Astrocyte of the cerebellum (primary cell): ENCODE measurements around the gene NRL.

Experiments used
- DNase-seq: peaks from one replicate; pipeline ENCODE4 v3.0.0-alpha.2; 2011; ENCODE audit warnings: low read depth
- H3K4me3 ChIP-seq: 2 replicates; pipeline ENCODE4 v1.5.1; 2011; ENCODE audit warnings: mild to moderate bottlenecking, low read depth, low read length, moderate library complexity
- in situ Hi-C: cut with HindIII; loops from 2 replicates; pipeline ENCODE4 v1.10.0; 2017; ENCODE audit warnings: low sequenced_read_pairs
- TF ChIP-seq, protein P1 (sequence below): IDR thresholded peaks from 2 replicates; pipeline ENCODE4 v1.5.1; 2012; ENCODE audit warnings: low read length, low read depth, moderate library complexity, mild to moderate bottlenecking; ENCODE audit errors: missing control alignments

Gene NRL

DNA sequence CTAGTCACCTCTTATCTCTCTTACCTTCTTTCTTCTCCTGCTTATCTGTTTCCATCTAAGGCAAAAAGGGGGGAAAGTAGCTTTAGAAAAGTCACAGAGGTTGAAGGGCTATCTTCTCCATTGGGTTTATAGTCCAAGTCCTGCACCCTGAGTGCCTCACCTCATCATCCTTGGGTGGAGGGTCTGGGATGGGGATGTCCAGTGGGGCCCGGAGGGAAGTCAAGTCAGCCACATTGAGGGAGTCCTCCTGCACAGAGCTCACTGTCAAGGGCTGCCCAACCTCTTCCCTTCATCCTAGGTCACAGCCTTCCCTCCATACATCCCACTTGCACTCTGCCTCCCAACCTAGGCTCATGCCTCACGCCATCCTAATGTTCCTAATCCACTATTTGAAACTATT is 30.5 kb upstream of the NRL start:
- peak overlapping the region; percentile 87 for H3K4me3 ChIP-seq
- in situ Hi-C loops = no loop called here
- TF ChIP-seq, protein P1, sequence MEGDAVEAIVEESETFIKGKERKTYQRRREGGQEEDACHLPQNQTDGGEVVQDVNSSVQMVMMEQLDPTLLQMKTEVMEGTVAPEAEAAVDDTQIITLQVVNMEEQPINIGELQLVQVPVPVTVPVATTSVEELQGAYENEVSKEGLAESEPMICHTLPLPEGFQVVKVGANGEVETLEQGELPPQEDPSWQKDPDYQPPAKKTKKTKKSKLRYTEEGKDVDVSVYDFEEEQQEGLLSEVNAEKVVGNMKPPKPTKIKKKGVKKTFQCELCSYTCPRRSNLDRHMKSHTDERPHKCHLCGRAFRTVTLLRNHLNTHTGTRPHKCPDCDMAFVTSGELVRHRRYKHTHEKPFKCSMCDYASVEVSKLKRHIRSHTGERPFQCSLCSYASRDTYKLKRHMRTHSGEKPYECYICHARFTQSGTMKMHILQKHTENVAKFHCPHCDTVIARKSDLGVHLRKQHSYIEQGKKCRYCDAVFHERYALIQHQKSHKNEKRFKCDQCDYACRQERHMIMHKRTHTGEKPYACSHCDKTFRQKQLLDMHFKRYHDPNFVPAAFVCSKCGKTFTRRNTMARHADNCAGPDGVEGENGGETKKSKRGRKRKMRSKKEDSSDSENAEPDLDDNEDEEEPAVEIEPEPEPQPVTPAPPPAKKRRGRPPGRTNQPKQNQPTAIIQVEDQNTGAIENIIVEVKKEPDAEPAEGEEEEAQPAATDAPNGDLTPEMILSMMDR = no peak
- DNase-seq = no peak

DNA sequence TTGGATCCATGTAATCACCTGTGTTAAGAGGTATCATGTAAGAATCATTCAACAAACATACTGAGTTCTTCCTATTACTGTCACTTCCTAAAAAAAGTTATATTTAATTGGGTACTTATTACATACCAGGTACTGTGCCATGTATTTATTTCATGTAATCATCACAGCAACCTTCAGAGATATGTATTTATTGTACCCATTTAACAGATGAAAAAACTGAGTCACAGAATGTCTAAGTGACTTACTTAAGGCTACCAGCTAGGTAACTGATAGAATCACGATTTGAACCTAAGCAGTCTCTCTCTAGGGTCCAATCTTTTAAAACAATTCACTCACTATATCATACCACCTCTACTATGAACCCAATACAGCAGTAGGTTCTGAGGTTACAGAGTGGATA is 29.7 kb upstream of the NRL start:
- in situ Hi-C loops = no loop called here
- no peak for DNase-seq
- TF ChIP-seq, protein P1 = no peak
- no peak overlapping the region for H3K4me3 ChIP-seq

DNA sequence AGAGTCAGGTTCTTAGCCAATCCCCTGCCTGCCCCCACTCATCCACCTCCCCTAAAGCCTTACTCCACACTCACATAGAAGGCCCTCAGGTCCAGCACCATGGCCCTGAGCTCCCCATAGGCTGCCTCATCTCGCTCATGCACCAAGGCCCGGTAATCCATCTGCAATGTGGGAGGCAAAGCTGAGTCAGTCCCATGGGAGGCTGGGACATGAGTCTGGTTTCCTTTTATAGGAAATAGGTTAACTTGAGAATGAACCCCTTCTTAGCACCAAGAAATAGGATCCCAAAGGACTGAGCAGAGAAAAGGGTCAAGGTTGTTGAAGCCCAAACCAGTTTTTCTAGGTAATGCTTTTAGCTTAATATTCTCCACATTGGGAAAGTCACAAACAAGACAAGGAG is 28.8 kb upstream of the NRL start:
- TF ChIP-seq, protein P1 = no peak
- H3K4me3 ChIP-seq = no peak overlapping the region
- in situ Hi-C loops = no loop called here
- no peak for DNase-seq

DNA sequence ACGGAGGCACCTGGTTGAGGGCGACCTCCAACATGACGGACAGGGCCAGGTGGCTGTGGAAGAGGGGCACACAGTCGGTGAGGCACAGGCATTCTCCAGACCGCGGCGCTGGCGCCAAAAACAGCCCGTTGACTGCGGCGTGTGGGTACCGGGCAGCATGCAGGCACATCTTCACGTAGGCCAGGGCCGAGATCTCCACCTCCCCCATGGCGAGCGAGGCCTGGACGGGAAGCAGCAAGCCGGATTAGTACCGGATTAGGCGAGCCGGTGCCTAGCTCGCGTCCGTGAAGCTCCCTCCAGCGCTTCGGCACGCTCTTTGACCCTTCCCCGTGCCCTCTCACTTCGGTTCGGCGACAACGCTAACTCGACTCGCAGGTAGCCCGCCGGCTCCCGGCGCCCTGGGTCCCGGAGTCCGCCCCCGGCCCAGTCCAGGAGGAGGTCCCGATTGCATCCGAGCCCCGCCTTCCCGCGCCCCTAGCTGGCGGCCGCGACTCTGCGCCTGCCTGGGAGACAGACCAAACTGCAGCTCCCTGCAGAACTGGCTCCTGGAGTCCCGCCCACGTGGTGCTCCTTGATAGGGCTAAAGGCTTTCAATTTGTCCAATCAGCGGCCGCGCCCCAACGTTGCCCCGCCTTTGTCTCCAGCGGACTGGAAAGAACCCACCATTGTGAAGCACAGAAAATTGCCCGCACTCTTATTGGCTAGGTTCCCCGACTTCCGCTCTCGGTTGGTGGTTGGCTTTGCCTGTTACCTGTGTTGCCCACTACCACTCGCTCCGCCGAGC is 26.5 kb upstream of the NRL start, which contains the start of gene EMC9:
Gene EMC9 (minus strand): TSS at position 495 of the 784 bp plus-strand sequence. CDS start 287 bp downstream, at position 208.
- TF ChIP-seq, protein P1 = peak; percentile 47
- peak; percentile 99 for DNase-seq
- in situ Hi-C loops = no loop called here
- peak within 1 kb of the TSS; percentile 75 for H3K4me3 ChIP-seq

DNA sequence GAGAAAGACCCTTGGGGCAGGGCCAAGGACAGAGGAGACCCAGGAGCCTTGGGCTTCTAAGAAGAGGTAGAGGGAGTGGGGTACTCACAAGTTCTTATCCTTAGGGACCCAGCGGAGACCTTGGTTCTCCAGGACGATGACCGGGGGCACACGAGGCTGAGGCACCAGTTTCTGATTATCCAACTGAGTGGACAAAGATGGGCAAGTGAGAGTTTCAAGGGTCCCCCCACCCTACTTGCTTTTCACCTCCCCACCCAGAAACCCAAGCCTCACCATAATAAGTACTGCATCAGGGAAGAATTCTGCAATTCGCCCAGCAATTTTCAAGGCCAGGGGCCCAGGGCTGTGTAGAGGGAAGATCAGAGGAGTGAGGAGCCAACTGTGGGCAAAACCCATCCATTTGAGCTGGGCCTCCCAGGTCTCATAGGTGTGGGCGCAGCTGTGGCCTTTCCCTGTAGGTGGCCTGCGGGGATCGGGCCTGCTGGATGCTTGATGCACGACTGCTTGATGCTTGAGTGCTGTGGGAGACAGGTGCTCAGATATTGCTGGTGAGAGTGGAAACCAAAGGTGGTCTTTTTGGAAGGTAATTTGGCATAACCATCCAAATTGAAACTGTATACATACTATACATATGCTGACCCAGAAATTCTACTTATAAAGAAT is 24.7 kb upstream of the NRL start:
- in situ Hi-C loops = no loop called here
- H3K4me3 ChIP-seq = no peak overlapping the region
- DNase-seq = no peak
- TF ChIP-seq, protein P1 = no peak

DNA sequence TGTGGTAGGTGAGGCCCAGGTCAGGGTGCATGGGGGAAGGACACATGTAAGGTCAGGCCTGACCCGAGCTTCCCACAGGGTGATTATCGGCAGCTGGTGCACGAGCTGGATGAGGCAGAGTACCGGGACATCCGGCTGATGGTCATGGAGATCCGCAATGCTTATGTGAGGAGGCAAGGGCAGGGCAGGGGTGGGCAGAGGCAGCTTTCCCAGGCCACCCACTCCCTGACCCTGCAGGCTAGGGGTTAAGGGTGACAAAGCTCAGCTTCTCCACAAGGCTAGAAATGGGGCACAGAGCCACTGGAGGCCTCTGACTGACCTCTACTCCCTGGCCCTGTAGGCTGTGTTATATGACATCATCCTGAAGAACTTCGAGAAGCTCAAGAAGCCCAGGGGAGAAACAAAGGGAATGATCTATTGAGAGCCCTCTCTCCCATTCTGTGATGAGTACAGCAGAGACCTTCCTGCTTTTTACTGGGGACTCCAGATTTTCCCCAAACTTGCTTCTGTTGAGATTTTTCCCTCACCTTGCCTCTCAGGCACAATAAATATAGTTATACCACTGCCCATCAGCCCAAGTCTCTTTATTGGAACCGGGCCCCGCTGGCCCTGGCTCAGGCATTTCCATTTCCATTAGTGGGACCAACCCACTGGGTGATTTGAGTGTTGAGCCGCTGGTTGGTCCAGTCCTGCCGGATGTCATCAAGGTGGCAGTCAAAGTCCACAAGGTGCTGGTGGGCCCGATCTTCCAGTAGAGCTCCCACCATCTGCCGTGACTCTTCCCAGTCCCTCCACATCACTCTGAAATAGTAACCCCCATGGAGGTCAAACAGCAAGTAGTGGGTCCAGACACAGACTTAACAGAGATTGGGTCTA is 23.9 kb upstream of the NRL start:
- DNase-seq = no peak
- in situ Hi-C loops = no loop called here
- no peak overlapping the region for H3K4me3 ChIP-seq
- TF ChIP-seq, protein P1 = no peak
